Measurements from ENCODE around the gene DYNC1LI1.

GRCh38 chr3:32492684-32493436, 77.8 kb downstream of the DYNC1LI1 start:
- no peak for TF ChIP-seq MYBL2 (IDR thresholded peaks at IDR 0.05; ENCODE audit: low read depth)
- TF ChIP-seq MYBL2 (CRISPR knock-in tag; IDR thresholded peaks at IDR 0.05; ENCODE audit: borderline replicate concordance), result no peak
- no peak for TF ChIP-seq DPF2 (IDR thresholded peaks at IDR 0.05)
- no peak for TF ChIP-seq HDAC6 (IDR thresholded peaks at IDR 0.05; ENCODE audit: low read depth, low read length)
- TF ChIP-seq ZNF583 (CRISPR knock-in tag; IDR thresholded peaks at IDR 0.05), result no peak
- TF ChIP-seq ZNF263 (CRISPR knock-in tag; IDR thresholded peaks at IDR 0.05; ENCODE audit: borderline replicate concordance), result no peak
- TF ChIP-seq HIVEP1 (CRISPR knock-in tag; IDR thresholded peaks at IDR 0.05), result no peak
- no peak for TF ChIP-seq ZNF740 (CRISPR knock-in tag; IDR thresholded peaks at IDR 0.05)
- TF ChIP-seq ZNF740 (tag; IDR thresholded peaks at IDR 0.05), result no peak
- TF ChIP-seq E2F6 (IDR thresholded peaks at IDR 0.05; ENCODE audit: borderline replicate concordance in 1 of 2, extremely low read depth in 1 of 2, insufficient read depth in 1 of 2, insufficient read length in 1 of 2, low read depth in 1 of 2, low read length in 1 of 2, poor library complexity in 1 of 2, severe bottlenecking in 1 of 2), result no peak
- no peak for TF ChIP-seq NR1H2 (CRISPR knock-in tag; IDR thresholded peaks at IDR 0.05)
- TF ChIP-seq CTCF (IDR thresholded peaks at IDR 0.05 in 2 of 3, conservative IDR thresholded peaks at IDR 0.05 in 1 of 3; ENCODE audit: insufficient read depth in 2 of 3, low read depth in 1 of 3, low read length in 3 of 3), result no peak
- TF ChIP-seq SREBF2 (CRISPR knock-in tag; IDR thresholded peaks at IDR 0.05), result no peak
- no peak for TF ChIP-seq BRF2 (IDR thresholded peaks at IDR 0.05; ENCODE audit: borderline replicate concordance, insufficient read depth, insufficient read length)
- TF ChIP-seq ATF3 (IDR thresholded peaks at IDR 0.05), result no peak
- no peak for TF ChIP-seq ATF3 (CRISPR knock-in tag; conservative IDR thresholded peaks at IDR 0.05)

Measured in K562 (cell line).